Endothelial cell (in vitro differentiated cells): ENCODE measurements around the gene MAP2K7. TPM values are rescaled to one million over a fixed set of nuclear protein-coding genes. Genes with fewer than 3 reads are reported as not detected.

ENCODE experiments used
- DNase-seq: peaks from one replicate; pipeline ENCODE4 v3.0.0; 2021; ENCODE audit warnings: low spot score
- H3K27ac Mint-ChIP-seq: one replicate; pipeline ENCODE4 v1.8.0; 2021; ENCODE audit warnings: mixed read lengths, inconsistent platforms; ENCODE audit not compliant: unreplicated experiment
- H3K27me3 Mint-ChIP-seq: one replicate; pipeline ENCODE4 v1.8.0; 2021; ENCODE audit warnings: mild to moderate bottlenecking, moderate library complexity, mixed read lengths, inconsistent platforms; ENCODE audit not compliant: unreplicated experiment
- H3K36me3 Mint-ChIP-seq: one replicate; pipeline ENCODE4 v1.8.0; 2021; ENCODE audit warnings: mild to moderate bottlenecking, low read depth, mixed read lengths, inconsistent platforms; ENCODE audit not compliant: unreplicated experiment
- H3K4me1 Mint-ChIP-seq: one replicate; pipeline ENCODE4 v1.8.0; 2021; ENCODE audit warnings: mild to moderate bottlenecking, mixed read lengths, inconsistent platforms; ENCODE audit not compliant: unreplicated experiment
- H3K4me3 Mint-ChIP-seq: one replicate; pipeline ENCODE4 v1.8.0; 2021; ENCODE audit warnings: mild to moderate bottlenecking, mixed read lengths, inconsistent platforms; ENCODE audit not compliant: unreplicated experiment
- H3K9me3 Mint-ChIP-seq: one replicate; pipeline ENCODE4 v1.8.0; 2021; ENCODE audit warnings: mixed read lengths, inconsistent platforms; ENCODE audit not compliant: unreplicated experiment
- CTCF ChIP-seq: fragments of 200-600 bp; sonication (generic); IDR thresholded peaks from one replicate; pipeline ENCODE4 v1.5.0; 2021; ENCODE audit warnings: antibody characterized with exemption; ENCODE audit not compliant: unreplicated experiment
- total RNA-seq: library from RNA; stranded (reverse); fragmentation: NEBNext Ultra II Directional; extraction: Animal tissue kit (Norgen Biotek cat#: 25700); gene quantifications from one replicate; pipeline ENCODE4 v1.2.1, GENCODE V29; 2021; ENCODE audit not compliant: unreplicated experiment

The MAP2K7 gene
- total RNA-seq, 1 donor from 2014 or later, result 31.1 TPM

GRCh38 chr19:7864690-7865074 is 39.0 kb upstream of the MAP2K7 start:
- no peaks in the 10 kb centered on the region for H3K36me3 Mint-ChIP-seq
- no peak for TF ChIP-seq CTCF
- H3K27me3 Mint-ChIP-seq, result peaks cover 23% of the 10 kb centered on the region

GRCh38 chr19:7865262-7865911 is 38.3 kb upstream of the MAP2K7 start:
- H3K4me3 Mint-ChIP-seq, result no peak overlapping the region
- H3K9me3 Mint-ChIP-seq, result no peaks in the 10 kb centered on the region
- no peak for DNase-seq
- no peak overlapping the region for H3K27ac Mint-ChIP-seq
- peaks cover 8% of the 10 kb centered on the region for H3K4me1 Mint-ChIP-seq
- no peak for TF ChIP-seq CTCF
- no peaks in the 10 kb centered on the region for H3K36me3 Mint-ChIP-seq
- peaks cover 25% of the 10 kb centered on the region for H3K27me3 Mint-ChIP-seq

More at GRCh38 chr19:7864690-7865074, 39.0 kb upstream of the MAP2K7 start:
- no peaks in the 10 kb centered on the region for H3K9me3 Mint-ChIP-seq
- no peak for DNase-seq
- H3K4me3 Mint-ChIP-seq, result no peak overlapping the region
- no peak overlapping the region for H3K27ac Mint-ChIP-seq
- H3K4me1 Mint-ChIP-seq, result peaks cover 8% of the 10 kb centered on the region

- no peaks in the 10 kb centered on the region for H3K9me3 Mint-ChIP-seq
- H3K36me3 Mint-ChIP-seq, result no peaks in the 10 kb centered on the region
- H3K27me3 Mint-ChIP-seq, result peaks cover 26% of the 10 kb centered on the region
- no peak overlapping the region for H3K4me3 Mint-ChIP-seq
- DNase-seq, result no peak
- H3K4me1 Mint-ChIP-seq, result no peaks in the 10 kb centered on the region
- TF ChIP-seq CTCF, result no peak
- H3K27ac Mint-ChIP-seq, result no peak overlapping the region
Observed at GRCh38 chr19:7866399-7867091, 37.1 kb upstream of the MAP2K7 start.

GRCh38 chr19:7867092-7867844 is 36.4 kb upstream of the MAP2K7 start:
- H3K27me3 Mint-ChIP-seq, result peaks cover 27% of the 10 kb centered on the region
- DNase-seq, result no peak
- H3K4me1 Mint-ChIP-seq, result no peaks in the 10 kb centered on the region
- no peak overlapping the region for H3K27ac Mint-ChIP-seq
- no peaks in the 10 kb centered on the region for H3K36me3 Mint-ChIP-seq
- H3K9me3 Mint-ChIP-seq, result no peaks in the 10 kb centered on the region
- no peak for TF ChIP-seq CTCF
- no peak overlapping the region for H3K4me3 Mint-ChIP-seq

- no peaks in the 10 kb centered on the region for H3K4me1 Mint-ChIP-seq
- no peak overlapping the region for H3K4me3 Mint-ChIP-seq
- no peak overlapping the region for H3K27ac Mint-ChIP-seq
- H3K27me3 Mint-ChIP-seq, result peaks cover 27% of the 10 kb centered on the region
- H3K9me3 Mint-ChIP-seq, result no peaks in the 10 kb centered on the region
- H3K36me3 Mint-ChIP-seq, result no peaks in the 10 kb centered on the region
- no peak for DNase-seq
- no peak for TF ChIP-seq CTCF
Observed at GRCh38 chr19:7868326-7868670, 35.4 kb upstream of the MAP2K7 start.
